Heart right ventricle (tissue), 16 donors: ENCODE results near the gene MYO5C. TPM values are rescaled to one million over a fixed set of nuclear protein-coding genes. Genes with fewer than 3 reads are reported as not detected.

Experiments used
- ATAC-seq, 8 donors: fragments of 200-7000 bp; cut with Tn5 transposase; one replicate each; pipeline ENCODE4 v1.9.1; 2020; ENCODE audit warnings: mild to moderate bottlenecking in 8 of 8, moderate library complexity in 8 of 8, moderate number of reproducible peaks in 1 of 8
- DNase-seq, 2 donors: peaks; one replicate each; pipeline ENCODE4 v3.0.0-alpha.2; 2020
- H3K27ac ChIP-seq, 10 donors: fragments of 200-600 bp; sonication (generic) in 2 of 10; one replicate each; pipeline versions ENCODE4 v1.5.0 to v1.8.0; 2020 to 2022; ENCODE audit warnings: mild to moderate bottlenecking in 3 of 10
- H3K27me3 ChIP-seq, 7 donors: fragments of 200-600 bp; one replicate each; pipeline ENCODE4 v1.8.0; 2021 to 2022; ENCODE audit warnings: mild to moderate bottlenecking in 2 of 7
- H3K36me3 ChIP-seq, 9 donors: fragments of 200-600 bp; sonication (generic) in 1 of 9; one replicate each; pipeline versions ENCODE4 v1.5.0 to v1.8.0; 2020 to 2022; ENCODE audit warnings: mild to moderate bottlenecking in 2 of 9
- H3K4me1 ChIP-seq, 9 donors: fragments of 200-600 bp; sonication (generic) in 1 of 9; one replicate each; pipeline versions ENCODE4 v1.5.0 to v1.8.0; 2020 to 2022; ENCODE audit warnings: mild to moderate bottlenecking in 4 of 9
- H3K4me3 ChIP-seq, 10 donors: fragments of 200-600 bp; sonication (generic) in 2 of 10; one replicate each; pipeline versions ENCODE4 v1.5.0 to v1.8.0; 2020 to 2022; ENCODE audit warnings: mild to moderate bottlenecking in 7 of 10, moderate library complexity in 2 of 10
- H3K9me3 ChIP-seq, 11 donors: fragments of 200-600 bp in 10 of 11; sonication (generic) in 2 of 11; one replicate each; pipeline versions ENCODE4 v1.5.0 to v1.8.0; 2013 to 2022; ENCODE audit warnings: mild to moderate bottlenecking in 2 of 11, control low read depth in 1 of 11, moderate library complexity in 1 of 11
- CTCF ChIP-seq, 9 donors: fragments of 200-600 bp; sonication (generic) in 2 of 9; IDR thresholded peaks; one replicate each; pipeline versions ENCODE4 v1.5.0 to v1.8.0; 2021 to 2022; ENCODE audit warnings: antibody characterized with exemption in 9 of 9, mild to moderate bottlenecking in 5 of 9, moderate library complexity in 1 of 9
- WGBS, 2 donors: extraction: QIAGEN DNeasy Blood & Tissue Kit; methylation state at CpG; one replicate each; pipeline ENCODE4 v1.1.7; 2013; ENCODE audit warnings: inconsistent platforms in 1 of 2; 5-methylcytosine and 5-hydroxymethylcytosine counted together
- intact Hi-C, 10 donors: fragments of 100-400 bp; cut with DNase I; formaldehyde crosslinking; loops; one replicate each; pipeline versions ENCODE4 v1.11.1 to v1.14.2; 2022
- polyA plus RNA-seq, 2 donors: library from polyadenylated mRNA; stranded (reverse); fragments of 200-250 nt; gene quantifications; one replicate each; pipeline ENCODE4 v1.2.3, GENCODE V29; 2013
- total RNA-seq, 10 donors: library from RNA; stranded (reverse); fragmentation: NEBNext Ultra II Directional in 3 of 10; extraction: Animal tissue kit (Norgen Biotek cat#: 25700) in 3 of 10; gene quantifications; one replicate each; pipeline versions ENCODE4 v1.2.1 to v1.2.4, GENCODE V29; 2021 to 2023
- donor health status: Arrhythmogenic right ventricular cardiomyopathy.
- donor health status: ischemic (EF 13 %, LVEDD 7.1; RV severe dilation, severe dysfunction).
- donor health status: healthy with polysubstance abuse.
- donor health status: DM: no; HTN: yes; CAD: no.
- donor health status: DM: no; HTN: no; CAD: no.
- donor health status: ischemic (EF 25% LVEDD 6.9; RV normal size, moderate dysfunction).
- donor health status: ischemic (EF 25% LVEDD 5.7; RV mildly dilated, moderate dysfunction).
- donor health status: healthy.
- donor health status: DM: yes; HTN: yes; CAD: no.
- donor health status: Ischemic cardiomyopathy.
- donor health status: ischemic (EF 35%, LVEDD 5.7; RV mildly dilated, moderate dysfunction).
- donor health status: nonischemic (EF 11% LVEDD 7.7; RV severe dilation, severe dysfunction).
- donor health status: DM: yes; HTN: yes; CAD: no.
- donor health status: PGD.
- donor health status: ischemic (EF 29% LVEDD 5.4; RV normal size, mild dysfunction).
- donor health status: nonischemic (EF 23%, LVEDD 6.1; RV moderate dilation, normal function).

The MYO5C gene
- total and polyA plus RNA-seq, 12 donors, result 0.75 to 3.5 (median 2.1) TPM

GRCh38 chr15:52214553-52214952, 81.1 kb downstream of the MYO5C start:
- no peaks in the 10 kb centered on the region for H3K27me3 ChIP-seq
- ATAC-seq, result no peak
- no peak for TF ChIP-seq CTCF (IDR thresholded peaks at IDR 0.05)
- no peaks in the 10 kb centered on the region for H3K9me3 ChIP-seq
- WGBS, 2 donors, result 91 to 97% methylated on average over 1 of the region's 1 CpG
- H3K4me3 ChIP-seq, result no peak overlapping the region
- H3K27ac ChIP-seq, result no peak overlapping the region
- no peak for DNase-seq
- no peaks in the 10 kb centered on the region for H3K4me1 ChIP-seq
- intact Hi-C loops, result no loop called here
- H3K36me3 ChIP-seq, result peaks cover 0 to 33% (median 0%) of the 10 kb centered on the region in 9 donors

DNA sequence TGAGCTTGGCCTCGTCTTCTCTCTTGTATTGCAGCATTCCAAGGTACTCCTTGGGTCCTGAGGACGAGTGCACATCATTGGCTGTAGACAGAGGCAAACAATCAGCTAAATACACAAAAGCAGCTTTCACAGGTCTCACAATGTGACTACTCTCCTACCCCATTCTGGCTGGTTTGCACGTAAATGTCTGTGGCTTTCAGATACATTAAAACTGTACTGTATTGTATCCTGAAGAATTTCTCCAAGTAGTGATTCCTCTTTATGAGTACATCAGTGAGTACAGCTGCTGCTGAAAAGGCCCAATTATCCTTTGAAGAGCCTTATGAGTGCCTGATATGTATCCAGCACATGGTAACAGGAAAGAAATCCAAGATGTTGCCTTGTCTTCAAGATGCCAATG, 82.4 kb downstream of the MYO5C start:
- no peaks in the 10 kb centered on the region for H3K27me3 ChIP-seq
- H3K9me3 ChIP-seq, result no peaks in the 10 kb centered on the region
- WGBS, 2 donors, result 80 to 84% methylated on average over 3 of the region's 3 CpGs
- H3K4me3 ChIP-seq, result no peak overlapping the region
- no peak for TF ChIP-seq CTCF (IDR thresholded peaks at IDR 0.05)
- no peaks in the 10 kb centered on the region for H3K4me1 ChIP-seq
- peaks cover 0 to 27% (median 0%) of the 10 kb centered on the region in 9 donors for H3K36me3 ChIP-seq
- no peak for ATAC-seq
- intact Hi-C loops, result no loop called here
- DNase-seq, result no peak
- H3K27ac ChIP-seq, result no peak overlapping the region

DNA sequence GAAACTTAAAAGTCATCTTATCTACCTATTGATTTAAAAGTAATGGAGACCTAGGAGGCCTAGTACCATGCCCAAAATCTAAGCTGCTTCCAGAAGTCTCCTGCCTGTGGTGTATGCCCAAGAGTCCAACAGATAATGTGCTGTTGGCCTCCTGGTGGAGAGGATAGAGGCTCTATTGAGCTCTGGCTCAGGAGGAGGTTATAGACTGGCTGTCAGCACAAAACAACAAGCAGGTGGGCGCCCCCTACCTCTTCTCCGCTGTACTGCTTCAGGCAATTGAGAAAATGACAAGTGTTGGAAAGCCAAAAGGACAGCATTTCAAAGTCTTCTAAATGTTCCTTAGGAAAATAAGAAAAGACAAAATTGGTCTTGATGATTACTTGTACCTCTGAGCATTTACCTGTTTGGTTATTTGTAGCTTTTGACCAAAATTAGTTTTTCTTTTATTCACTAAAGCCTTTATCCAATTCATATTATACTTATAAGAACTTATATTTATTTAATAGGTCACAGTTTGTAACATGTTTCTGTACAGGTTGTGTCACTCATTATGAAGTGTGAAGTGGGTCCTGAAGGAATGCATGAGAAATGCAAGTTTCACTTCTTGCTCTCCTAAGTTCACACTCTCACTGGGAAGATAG, 87.2 kb downstream of the MYO5C start:
- H3K9me3 ChIP-seq, result no peaks in the 10 kb centered on the region
- intact Hi-C loops, result no loop called here
- H3K27ac ChIP-seq, result no peak overlapping the region
- H3K36me3 ChIP-seq, result peaks cover 0 to 40% (median 0%) of the 10 kb centered on the region in 9 donors
- DNase-seq (peak in 1 of 2 donors; percentile 28), ATAC-seq (peak in 1 of 8 donors; percentile 25)
- 43 to 46% methylated on average over 2 of the region's 2 CpGs for WGBS, 2 donors
- H3K4me3 ChIP-seq, result no peak overlapping the region
- H3K4me1 ChIP-seq, result peaks cover 0 to 4% (median 0%) of the 10 kb centered on the region in 9 donors
- no peaks in the 10 kb centered on the region for H3K27me3 ChIP-seq
- peak in 7 of 9 donors; percentile 50 to 74 (median 60) for TF ChIP-seq CTCF (IDR thresholded peaks at IDR 0.05)

- no peak for TF ChIP-seq CTCF (IDR thresholded peaks at IDR 0.05)
- Histone ChIP-seq H3K27ac (no peak overlapping the region), H3K9me3 (no peaks in the 10 kb centered on the region), H3K36me3 (peaks cover 0 to 30% (median 0%) of the 10 kb centered on the region in 9 donors), H3K4me3 (no peak overlapping the region), H3K4me1 (peaks cover 0 to 4% (median 0%) of the 10 kb centered on the region in 9 donors), H3K27me3 (no peaks in the 10 kb centered on the region)
- DNase-seq (no peak), ATAC-seq (no peak)
- intact Hi-C loops, result no loop called here
- WGBS, 2 donors, result 81 to 90% methylated on average over 1 of the region's 1 CpG
Measured at GRCh38 chr15:52207191-52207590, 88.4 kb downstream of the MYO5C start.
